GM18519 (cell line): ENCODE measurements around the gene DDA1.
"Not testable (repeated sequence)": the region's sequence is repeated elsewhere in the genome, so short reads cannot be mapped to it uniquely, and the experiment has no call there.

ENCODE experiments used
- ATAC-seq: cut with Tn5 transposase; IDR thresholded peaks from one replicate; pipeline ENCODE4 v1.9.1; 2021; ENCODE audit warnings: mild to moderate bottlenecking, moderate library complexity; ENCODE audit not compliant: unreplicated experiment, low FRiP score

DDA1 gene

DNA sequence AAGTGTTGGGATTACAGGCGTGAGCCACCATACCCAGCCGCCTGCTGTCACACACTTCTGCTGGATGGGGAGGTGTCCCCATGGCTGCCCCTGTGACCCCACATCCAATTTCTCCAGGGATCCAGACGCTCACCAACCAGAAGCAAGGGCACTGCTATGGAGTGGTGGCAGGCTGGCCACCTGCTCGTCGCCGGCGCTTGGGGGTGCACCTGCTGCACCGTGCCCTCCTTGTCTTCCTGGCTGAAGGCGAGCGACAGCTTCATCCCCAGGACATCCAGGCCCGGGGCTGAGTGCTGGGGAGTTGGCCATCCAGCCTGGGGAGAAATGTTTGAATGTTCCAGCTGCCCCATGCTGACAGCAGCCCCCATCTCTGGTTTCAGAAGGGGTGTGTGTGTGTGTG is 23.1 kb upstream of the DDA1 start:
- ATAC-seq = no peak

GRCh38 chr19:17286752-17287151 is 22.6 kb upstream of the DDA1 start:
- no peak for ATAC-seq

DNA sequence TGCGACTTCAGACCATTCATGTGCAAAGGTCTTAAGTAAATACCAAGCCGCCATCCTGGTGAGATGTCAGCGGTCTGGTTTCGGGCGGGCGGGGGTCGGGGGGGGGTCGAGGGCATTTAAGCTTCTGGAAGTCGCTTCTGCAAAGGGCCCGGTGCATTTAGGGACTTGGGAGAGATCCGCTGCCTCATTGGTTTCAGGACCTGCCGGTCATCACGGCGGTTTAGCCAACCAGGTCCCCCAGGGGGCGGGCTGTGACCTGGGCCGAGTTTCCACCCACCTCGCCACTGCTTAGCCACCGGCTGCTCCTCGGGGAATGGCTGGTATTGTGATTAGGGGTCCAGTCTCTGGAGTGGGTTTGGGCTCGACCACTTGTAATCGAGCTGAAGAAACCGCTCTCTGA is 19.9 kb upstream of the DDA1 start:
- no peak for ATAC-seq

GRCh38 chr19:17292301-17293074 is 16.9 kb upstream of the DDA1 start:
- peak; percentile 64 for ATAC-seq

- no peak for ATAC-seq
These were observed 15.8 kb upstream of the DDA1 start for GRCh38 chr19:17293605-17294004.

- no peak for ATAC-seq
These were observed 15.1 kb upstream of the DDA1 start for GRCh38 chr19:17294051-17294891.

GRCh38 chr19:17295551-17295950 is 13.8 kb upstream of the DDA1 start:
- not testable (repeated sequence) for ATAC-seq

DNA sequence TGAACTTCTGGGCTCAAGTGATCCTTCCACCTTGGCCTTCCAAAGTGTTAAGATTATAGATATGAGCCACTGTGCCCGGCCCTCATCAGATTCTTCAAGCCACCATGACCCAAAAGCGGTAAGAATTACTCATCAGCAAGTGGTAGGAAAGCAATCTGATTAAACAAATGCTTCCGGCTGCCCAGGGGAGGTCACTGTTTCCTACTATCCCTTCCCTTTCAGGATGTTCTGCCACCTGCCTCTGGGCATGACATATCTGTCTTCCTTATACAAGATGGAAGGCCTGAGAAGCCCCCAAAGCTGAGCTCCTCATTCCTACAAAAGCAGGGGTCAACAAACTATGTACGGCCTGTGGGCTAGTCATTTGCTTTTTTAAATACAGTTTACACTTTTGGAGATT is 13.1 kb upstream of the DDA1 start:
- ATAC-seq = no peak

- ATAC-seq = no peak
These were observed 12.4 kb upstream of the DDA1 start for GRCh38 chr19:17296976-17297375.

GRCh38 chr19:17300992-17301619 is 8.3 kb upstream of the DDA1 start:
- ATAC-seq = no peak

- ATAC-seq = no peak
These were observed 6.8 kb upstream of the DDA1 start for GRCh38 chr19:17302391-17303166.

DNA sequence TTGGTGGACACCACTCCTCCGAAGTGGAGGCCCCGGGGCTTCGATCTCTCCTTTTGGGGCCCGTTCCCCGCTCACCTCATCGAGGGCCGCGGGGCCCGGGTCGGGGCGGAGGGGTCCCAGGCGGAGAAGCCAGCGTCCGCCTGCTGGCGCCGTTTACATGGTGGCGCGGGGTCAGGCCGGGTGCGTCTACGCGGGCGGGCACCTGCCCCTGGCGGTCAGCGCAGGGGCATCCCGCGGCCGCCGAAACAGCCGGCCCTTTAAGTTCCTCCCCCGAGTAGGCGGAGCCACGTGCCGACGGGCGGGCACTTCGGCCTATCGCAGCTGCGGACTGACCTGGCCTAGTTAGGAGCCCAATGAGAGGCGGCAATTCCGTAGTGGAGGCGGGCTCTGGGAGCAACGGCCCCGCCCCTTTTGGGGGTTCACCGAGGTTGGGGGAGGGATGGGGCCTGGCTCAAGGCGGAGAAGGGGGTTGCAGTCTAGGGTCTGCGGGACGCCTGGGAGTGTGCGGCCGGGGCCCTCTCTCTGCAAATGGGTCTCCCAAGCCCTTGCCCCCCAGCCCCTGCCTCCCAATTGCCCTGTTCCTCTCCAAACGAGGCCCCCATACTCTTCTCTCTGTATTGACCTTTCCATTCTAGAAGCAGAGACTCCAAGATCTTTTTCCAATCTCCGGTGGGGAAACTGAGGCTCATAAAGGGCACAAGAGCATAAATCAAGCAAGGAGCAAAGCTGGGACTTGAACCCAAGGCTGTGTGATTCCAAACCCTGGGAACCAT is 6.0 kb upstream of the DDA1 start, which contains the start of gene ABHD8:
Gene ABHD8, minus strand, starts transcription at position 259 of the 773 bp plus-strand sequence. CDS start 1,809 bp downstream, outside the sequence.
- ATAC-seq = peak; percentile 58

GRCh38 chr19:17303940-17304267 is 5.5 kb upstream of the DDA1 start:
- ATAC-seq = no peak

DNA sequence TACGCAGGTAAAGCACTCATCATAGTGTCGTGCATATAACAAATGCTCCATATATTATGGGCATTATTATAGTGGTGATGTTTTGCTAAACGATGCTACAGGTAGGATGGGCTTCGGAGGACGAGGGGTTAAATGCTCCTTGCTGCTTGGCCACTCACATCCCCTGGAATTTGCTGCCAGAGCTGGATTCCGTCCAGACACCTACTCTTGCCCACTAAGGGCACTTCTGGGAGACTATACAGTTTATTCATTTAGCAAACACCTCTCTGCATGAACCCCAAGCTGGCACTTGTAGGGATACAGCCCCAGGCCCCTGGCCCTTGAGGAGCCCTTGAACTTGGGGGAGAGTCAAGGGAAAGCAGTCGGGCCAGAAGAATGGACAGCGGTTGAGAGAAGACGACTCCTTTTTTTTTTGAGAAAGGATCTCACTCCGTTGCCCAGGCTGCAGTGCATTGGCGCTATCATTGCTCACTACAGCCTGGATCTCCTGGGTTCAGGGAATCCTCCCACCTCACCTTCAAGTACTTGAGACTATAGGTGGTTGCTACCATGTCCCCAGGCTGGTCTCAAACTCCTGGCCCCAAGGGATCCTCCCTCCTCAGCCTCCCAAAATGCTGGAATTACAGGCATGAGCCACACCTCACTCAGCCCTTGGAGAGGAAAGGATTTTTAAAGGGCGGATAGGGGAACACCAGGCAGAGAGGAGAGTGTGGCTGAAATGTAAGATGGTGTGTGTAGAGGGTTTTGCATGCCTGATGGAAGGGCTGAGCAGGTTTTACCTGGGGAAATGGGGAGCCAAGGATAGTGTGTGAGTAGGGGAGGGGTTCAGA is 4.8 kb upstream of the DDA1 start:
- no peak for ATAC-seq

GRCh38 chr19:17305216-17305516 is 4.2 kb upstream of the DDA1 start:
- no peak for ATAC-seq

DNA sequence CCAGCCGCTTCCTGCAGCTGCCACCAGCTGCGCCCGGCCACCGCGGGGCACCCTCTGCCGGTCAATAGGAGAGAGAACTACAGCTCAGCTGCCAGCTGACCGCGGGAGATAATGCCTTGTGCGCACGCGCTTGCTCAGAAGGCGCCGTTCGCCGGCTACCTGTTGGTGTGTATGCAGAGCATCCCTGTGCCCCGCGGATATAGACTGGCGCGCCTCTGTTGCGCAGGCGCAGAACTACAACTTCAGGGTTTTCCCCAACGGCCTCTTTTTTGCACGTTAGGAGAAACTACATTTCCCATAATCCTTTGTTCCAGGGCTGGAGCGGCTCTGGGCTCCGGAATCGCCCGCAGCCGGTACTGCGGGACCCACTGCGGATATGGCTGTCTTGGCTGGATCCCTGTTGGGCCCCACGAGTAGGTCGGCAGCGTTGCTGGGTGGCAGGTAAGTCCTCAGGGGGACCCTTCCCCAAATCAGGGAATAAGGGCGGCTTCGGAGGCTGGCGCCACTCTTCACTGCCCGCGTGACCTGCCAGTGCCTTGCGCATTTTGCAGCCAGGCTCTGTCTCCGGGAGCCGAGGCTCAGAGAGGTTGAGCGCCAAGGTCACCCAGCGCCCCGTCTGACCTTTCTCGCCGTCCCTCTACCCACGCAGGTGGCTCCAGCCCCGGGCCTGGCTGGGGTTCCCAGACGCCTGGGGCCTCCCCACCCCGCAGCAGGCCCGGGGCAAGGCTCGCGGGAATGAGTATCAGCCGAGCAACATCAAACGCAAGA is 3.7 kb upstream of the DDA1 start, which contains the start of gene MRPL34:
Gene MRPL34, plus strand, starts transcription at position 356 of the 768 bp plus-strand sequence. Its CDS starts 21 bp downstream, at position 377.
- peak; percentile 52 for ATAC-seq

DNA sequence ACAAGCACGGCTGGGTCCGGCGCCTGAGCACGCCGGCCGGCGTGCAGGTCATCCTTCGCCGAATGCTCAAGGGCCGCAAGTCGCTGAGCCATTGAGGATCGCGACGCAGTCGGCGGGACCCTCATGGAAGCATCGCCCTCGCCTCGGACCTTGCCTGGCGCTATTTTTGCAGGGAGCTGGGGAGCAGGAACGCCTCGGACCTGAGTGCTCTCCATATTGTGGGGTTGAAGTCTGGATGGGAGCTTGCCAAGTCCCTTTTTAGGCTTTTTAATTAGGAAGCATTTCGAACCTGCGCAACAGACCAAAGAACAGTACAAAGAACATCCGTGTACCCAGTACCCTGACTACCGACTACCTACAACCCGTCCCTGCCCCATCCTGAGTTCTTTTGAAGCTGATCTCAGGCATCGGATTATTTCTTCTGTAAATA is 3.1 kb upstream of the DDA1 start:
- ATAC-seq = no peak

DNA sequence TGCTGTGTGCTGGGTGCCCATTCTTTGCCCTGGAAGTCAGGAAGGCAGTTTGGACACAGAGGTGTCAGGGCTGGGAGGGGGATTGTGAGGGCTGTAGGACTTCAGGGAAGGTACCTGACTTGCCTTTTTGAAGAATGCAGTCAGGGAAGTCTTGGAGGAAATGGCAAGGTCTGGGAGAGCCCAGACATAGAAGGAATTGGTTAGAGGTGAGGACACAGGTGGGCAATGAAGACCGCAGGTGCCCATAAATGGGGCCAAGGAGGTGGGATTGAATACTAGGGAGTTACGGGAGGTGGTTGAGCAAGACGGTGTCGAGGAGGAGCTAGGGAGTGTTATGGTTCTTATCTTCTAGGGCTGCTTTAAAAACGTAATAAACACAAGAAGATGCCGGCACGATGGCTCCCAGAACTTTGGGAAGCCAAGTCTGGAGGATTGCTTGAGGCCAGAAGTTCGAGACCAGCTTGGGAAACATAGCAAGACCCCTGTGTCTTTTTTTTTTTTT is 1.4 kb upstream of the DDA1 start:
- ATAC-seq = no peak
